Breast epithelium (tissue), 4 donors: ENCODE data around the gene CCSER1. TPM values are rescaled to one million over a fixed set of nuclear protein-coding genes. Genes with fewer than 3 reads are reported as not detected.

Source experiments
- DNase-seq, 2 donors: peaks; one replicate each; pipeline ENCODE4 v3.0.0-alpha.2; 2019; ENCODE audit warnings: low spot score in 2 of 2
- H3K27ac ChIP-seq, 2 donors: fragments of 200-600 bp; sonication (generic) in 1 of 2; one replicate each; pipeline ENCODE4 v1.5.1; 2016 to 2019; ENCODE audit warnings: mild to moderate bottlenecking in 1 of 2
- H3K27me3 ChIP-seq, 2 donors: fragments of 200-600 bp; sonication (generic) in 1 of 2; one replicate each; pipeline versions ENCODE4 v1.5.1 to v1.6.0; 2017 to 2019; ENCODE audit warnings: control low read depth in 1 of 2, mild to moderate bottlenecking in 1 of 2
- H3K36me3 ChIP-seq: fragments of 200-600 bp; one replicate; pipeline ENCODE4 v1.5.1; 2019
- H3K4me1 ChIP-seq, 2 donors: fragments of 200-600 bp; sonication (generic); one replicate each; pipeline ENCODE4 v1.5.1; 2016 to 2019; ENCODE audit warnings: control low read depth in 1 of 2
- H3K4me3 ChIP-seq, 3 donors: fragments of 200-600 bp; sonication (generic); 1 replicate in 2 of 3; 2 replicates in 1 of 3; pipeline ENCODE4 v1.5.1; 2016 to 2019; ENCODE audit warnings: mild to moderate bottlenecking in 3 of 3, moderate library complexity in 2 of 3
- H3K9me3 ChIP-seq, 2 donors: fragments of 200-600 bp; sonication (generic) in 1 of 2; one replicate each; pipeline ENCODE4 v1.5.1; 2016 to 2019; ENCODE audit warnings: control low read depth in 1 of 2
- POLR2A ChIP-seq: fragments of 450-650 bp; IDR thresholded peaks from one replicate; pipeline ENCODE4 v1.6.1; 2016; ENCODE audit warnings: antibody characterized with exemption, mild to moderate bottlenecking, moderate library complexity
- POLR2AphosphoS5 ChIP-seq, 3 donors: sonication (generic); formaldehyde crosslinking; IDR thresholded peaks; one replicate each; pipeline ENCODE4 v1.6.1; 2017; ENCODE audit warnings: antibody characterized with exemption in 3 of 3
- intact Hi-C: fragments of 100-400 bp; cut with DNase I; formaldehyde crosslinking; loops from one replicate; pipeline ENCODE4 v1.15.1; 2023; ENCODE audit warnings: low total_unique reads
- total RNA-seq, 3 donors: library from RNA; depleted of rRNA; stranded (reverse); fragments of >200 nt; gene quantifications; one replicate each; pipeline ENCODE4 v1.1.0, GENCODE V29; 2016
- TF ChIP-seq, protein P1 (sequence below), 3 donors: fragments of 450-650 bp; IDR thresholded peaks; one replicate each; pipeline ENCODE4 v1.5.1; 2016 to 2017; ENCODE audit warnings: antibody characterized with exemption in 3 of 3, mild to moderate bottlenecking in 3 of 3, moderate library complexity in 3 of 3

CCSER1 gene
- total RNA-seq, 3 donors from 2014 or later = 6.4 to 73.3 (median 55.7) TPM

DNA sequence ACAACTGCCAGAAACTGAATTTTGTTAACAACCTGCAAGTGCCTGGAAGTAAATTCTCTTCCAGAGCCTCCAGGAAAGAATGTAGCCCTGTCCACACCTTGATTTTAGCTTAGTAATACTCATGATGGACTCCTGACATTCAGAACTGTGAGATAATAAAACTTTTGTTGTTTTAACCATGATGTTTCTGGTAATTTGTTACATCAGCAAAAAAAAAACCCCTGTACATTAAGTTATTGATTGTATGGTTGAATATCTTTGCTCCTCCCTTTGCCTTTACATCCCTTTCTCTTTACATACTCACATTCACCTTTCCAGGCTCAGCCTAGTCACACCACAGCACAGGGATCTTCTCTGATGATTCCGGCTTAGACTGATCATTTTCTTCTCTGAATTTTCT lies 1294.8 kb downstream of the CCSER1 start:
- H3K36me3 ChIP-seq = no peaks in the 10 kb centered on the region
- no peaks in the 10 kb centered on the region for H3K4me1 ChIP-seq
- peaks cover 6 to 26% of the 10 kb centered on the region in 2 donors for H3K9me3 ChIP-seq
- intact Hi-C loops = no loop called here
- no peaks in the 10 kb centered on the region for H3K27me3 ChIP-seq
- TF ChIP-seq POLR2AphosphoS5 (IDR thresholded peaks at IDR 0.05) = no peak
- TF ChIP-seq POLR2A = no peak
- TF ChIP-seq, protein P1, sequence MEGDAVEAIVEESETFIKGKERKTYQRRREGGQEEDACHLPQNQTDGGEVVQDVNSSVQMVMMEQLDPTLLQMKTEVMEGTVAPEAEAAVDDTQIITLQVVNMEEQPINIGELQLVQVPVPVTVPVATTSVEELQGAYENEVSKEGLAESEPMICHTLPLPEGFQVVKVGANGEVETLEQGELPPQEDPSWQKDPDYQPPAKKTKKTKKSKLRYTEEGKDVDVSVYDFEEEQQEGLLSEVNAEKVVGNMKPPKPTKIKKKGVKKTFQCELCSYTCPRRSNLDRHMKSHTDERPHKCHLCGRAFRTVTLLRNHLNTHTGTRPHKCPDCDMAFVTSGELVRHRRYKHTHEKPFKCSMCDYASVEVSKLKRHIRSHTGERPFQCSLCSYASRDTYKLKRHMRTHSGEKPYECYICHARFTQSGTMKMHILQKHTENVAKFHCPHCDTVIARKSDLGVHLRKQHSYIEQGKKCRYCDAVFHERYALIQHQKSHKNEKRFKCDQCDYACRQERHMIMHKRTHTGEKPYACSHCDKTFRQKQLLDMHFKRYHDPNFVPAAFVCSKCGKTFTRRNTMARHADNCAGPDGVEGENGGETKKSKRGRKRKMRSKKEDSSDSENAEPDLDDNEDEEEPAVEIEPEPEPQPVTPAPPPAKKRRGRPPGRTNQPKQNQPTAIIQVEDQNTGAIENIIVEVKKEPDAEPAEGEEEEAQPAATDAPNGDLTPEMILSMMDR (IDR thresholded peaks at IDR 0.05) = no peak
- H3K27ac ChIP-seq = no peak overlapping the region
- no peak overlapping the region for H3K4me3 ChIP-seq
- DNase-seq = no peak

DNA sequence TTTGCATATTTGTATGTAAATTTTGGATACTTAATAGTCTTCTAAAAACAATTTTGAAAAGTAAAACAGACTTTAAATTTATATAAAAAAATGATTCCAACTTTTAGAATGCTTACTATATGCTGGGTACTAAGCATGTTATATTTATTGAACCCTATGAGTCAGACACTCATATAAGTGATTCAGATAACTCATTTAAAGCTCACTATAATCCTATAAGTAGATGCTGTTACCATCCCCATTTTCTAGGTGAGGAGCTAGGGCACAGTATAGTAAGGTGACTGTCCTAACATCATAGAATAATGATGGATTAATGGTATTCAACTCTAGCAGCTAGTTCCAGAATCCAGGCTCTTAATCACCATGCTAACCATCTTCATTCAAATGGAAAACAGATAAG lies 1299.5 kb downstream of the CCSER1 start:
- H3K4me3 ChIP-seq = no peak overlapping the region
- TF ChIP-seq POLR2A (no peak), POLR2AphosphoS5 (IDR thresholded peaks at IDR 0.05) (no peak)
- TF ChIP-seq, protein P1 (IDR thresholded peaks at IDR 0.05) = no peak
- intact Hi-C loops = no loop called here
- no peaks in the 10 kb centered on the region for H3K27me3 ChIP-seq
- H3K36me3 ChIP-seq = no peaks in the 10 kb centered on the region
- no peaks in the 10 kb centered on the region for H3K4me1 ChIP-seq
- no peak overlapping the region for H3K27ac ChIP-seq
- DNase-seq = no peak
- peaks cover 0 to 2% of the 10 kb centered on the region in 2 donors for H3K9me3 ChIP-seq

DNA sequence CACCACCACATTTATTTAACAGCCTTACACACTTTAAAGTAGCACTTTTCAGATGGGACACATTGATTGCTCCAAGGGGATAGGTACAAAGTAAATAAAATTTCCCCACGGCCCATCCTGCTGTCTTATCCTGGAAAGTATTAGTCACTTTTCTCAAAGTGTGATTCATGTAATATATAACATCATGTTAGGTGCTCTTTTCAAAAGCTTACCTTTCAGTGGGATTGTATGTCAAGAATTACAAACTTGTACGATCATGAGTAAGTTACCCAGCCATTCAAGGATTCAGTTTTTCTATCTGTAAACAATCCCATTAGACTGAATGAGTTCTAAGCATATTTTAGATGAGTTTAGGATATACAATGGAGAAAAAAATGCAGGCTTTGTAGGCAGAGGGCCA lies 1300.0 kb downstream of the CCSER1 start:
- intact Hi-C loops = no loop called here
- no peak for DNase-seq
- no peak overlapping the region for H3K27ac ChIP-seq
- H3K4me3 ChIP-seq = no peak overlapping the region
- no peaks in the 10 kb centered on the region for H3K9me3 ChIP-seq
- TF ChIP-seq POLR2A = no peak
- H3K36me3 ChIP-seq = no peaks in the 10 kb centered on the region
- H3K27me3 ChIP-seq = no peaks in the 10 kb centered on the region
- H3K4me1 ChIP-seq = no peaks in the 10 kb centered on the region

DNA sequence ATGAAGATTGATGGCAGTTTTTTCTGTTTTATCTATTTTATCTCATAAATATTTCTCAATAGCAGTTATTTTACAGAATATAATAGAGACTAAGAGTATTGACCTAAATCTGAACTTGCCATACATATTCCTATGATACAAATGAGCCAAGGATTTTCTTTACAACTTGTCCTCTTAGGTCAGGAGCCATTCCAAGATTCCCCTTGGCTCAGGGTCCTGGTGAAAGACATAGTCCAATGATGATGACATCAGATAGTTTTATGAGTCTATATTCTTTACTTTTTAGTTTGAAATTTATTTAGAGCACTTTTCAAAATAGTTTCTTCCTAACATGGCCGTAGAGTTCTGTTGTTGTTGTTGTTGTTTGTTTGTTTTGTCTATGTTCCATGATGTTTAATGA lies 1307.4 kb downstream of the CCSER1 start:
- Histone ChIP-seq H3K4me3 (no peak overlapping the region), H3K27me3 (no peaks in the 10 kb centered on the region), H3K27ac (no peak overlapping the region), H3K36me3 (no peaks in the 10 kb centered on the region), H3K9me3 (no peaks in the 10 kb centered on the region), H3K4me1 (no peaks in the 10 kb centered on the region)
- DNase-seq = no peak
- TF ChIP-seq, protein P1 (IDR thresholded peaks at IDR 0.05) = no peak
- TF ChIP-seq POLR2A = no peak
- TF ChIP-seq POLR2AphosphoS5 (IDR thresholded peaks at IDR 0.05) = no peak
- intact Hi-C loops = no loop called here

DNA sequence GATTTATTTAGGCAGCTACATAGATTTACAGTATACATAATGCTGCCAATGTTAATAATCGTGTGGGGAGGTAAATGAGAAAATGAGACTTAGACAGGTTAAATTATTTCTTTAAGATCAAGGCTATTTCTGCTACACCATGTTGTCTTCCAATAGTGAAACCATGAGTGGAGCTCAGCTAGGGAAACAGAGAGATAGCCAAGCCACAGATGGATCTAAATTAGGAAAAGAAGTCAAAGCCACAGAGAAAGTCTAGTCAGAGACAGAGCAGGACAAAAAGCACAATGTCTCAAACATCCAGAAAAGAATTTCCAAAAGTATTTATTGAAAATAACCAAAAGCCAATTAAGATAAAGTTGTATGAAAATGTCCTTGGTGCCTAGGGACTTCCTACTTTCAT lies 1309.4 kb downstream of the CCSER1 start:
- TF ChIP-seq, protein P1 (IDR thresholded peaks at IDR 0.05) = no peak
- no peak for TF ChIP-seq POLR2A
- no peak for TF ChIP-seq POLR2AphosphoS5 (IDR thresholded peaks at IDR 0.05)
- H3K27me3 ChIP-seq = no peaks in the 10 kb centered on the region
- no peaks in the 10 kb centered on the region for H3K9me3 ChIP-seq
- H3K27ac ChIP-seq = no peak overlapping the region
- H3K36me3 ChIP-seq = no peaks in the 10 kb centered on the region
- no peak overlapping the region for H3K4me3 ChIP-seq
- H3K4me1 ChIP-seq = no peaks in the 10 kb centered on the region
- DNase-seq = no peak
- intact Hi-C loops = no loop called here

DNA sequence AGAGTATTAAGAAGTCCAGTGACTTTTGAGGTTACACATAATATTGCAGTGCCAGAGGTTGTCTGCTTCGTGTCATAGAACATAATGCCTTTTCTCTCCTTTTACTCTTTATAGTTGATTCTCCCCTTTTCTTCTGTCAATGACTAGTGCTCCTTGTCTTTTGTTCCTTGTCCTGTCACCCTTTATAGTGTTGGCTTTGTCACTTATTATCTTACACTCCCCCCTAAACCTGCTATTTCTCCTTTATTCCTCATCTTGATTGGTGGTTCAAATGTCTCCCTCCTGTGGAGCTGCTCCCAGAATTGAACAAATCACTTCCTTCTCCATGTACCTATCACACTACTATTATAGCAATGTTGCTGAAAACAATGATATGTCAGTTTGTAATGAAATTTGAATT lies 1320.0 kb downstream of the CCSER1 start:
- no peaks in the 10 kb centered on the region for H3K27me3 ChIP-seq
- H3K4me1 ChIP-seq = no peaks in the 10 kb centered on the region
- intact Hi-C loops = no loop called here
- no peak for DNase-seq
- H3K9me3 ChIP-seq = no peaks in the 10 kb centered on the region
- TF ChIP-seq POLR2AphosphoS5 (IDR thresholded peaks at IDR 0.05) = no peak
- TF ChIP-seq POLR2A = no peak
- TF ChIP-seq, protein P1 (IDR thresholded peaks at IDR 0.05) = no peak
- H3K36me3 ChIP-seq = no peaks in the 10 kb centered on the region
- H3K27ac ChIP-seq = no peak overlapping the region
- no peak overlapping the region for H3K4me3 ChIP-seq
